Adrenal gland (tissue), 12 donors: ENCODE measurements around the gene CORO2B. TPM values are rescaled to one million over a fixed set of nuclear protein-coding genes. Genes with fewer than 3 reads are reported as not detected.

Source experiments
- DNase-seq, 7 donors: peaks; one replicate each; pipeline ENCODE4 v3.0.0-alpha.2; 2019 to 2020
- H3K27ac ChIP-seq, 5 donors: fragments of 200-600 bp; sonication (generic) in 4 of 5; 1 replicate in 3 of 5; 2 replicates in 2 of 5; pipeline versions ENCODE4 v1.5.1 to v1.8.0; 2016 to 2020; ENCODE audit warnings: mild to moderate bottlenecking in 1 of 5
- H3K27me3 ChIP-seq: fragments of 200-600 bp; 2 replicates; pipeline ENCODE4 v1.8.0; 2021
- H3K36me3 ChIP-seq, 2 donors: fragments of 200-600 bp; replicated peaks in 1 of 2; 1 replicate in 1 of 2; 2 replicates in 1 of 2; pipeline versions ENCODE4 v1.5.1 to v1.8.0; 2018 to 2022
- H3K4me1 ChIP-seq, 2 donors: fragments of 200-600 bp; replicated peaks in 1 of 2; 1 replicate in 1 of 2; 2 replicates in 1 of 2; pipeline versions ENCODE4 v1.5.1 to v1.8.0; 2018 to 2021
- H3K4me3 ChIP-seq, 4 donors: fragments of 200-600 bp; sonication (generic) in 3 of 4; one replicate each; pipeline ENCODE4 v1.5.1; 2016 to 2018
- H3K9me3 ChIP-seq, 3 donors: fragments of 200-600 bp; sonication (generic) in 1 of 3; replicated peaks in 1 of 3; 1 replicate in 2 of 3; 2 replicates in 1 of 3; pipeline versions ENCODE4 v1.5.1 to v1.8.0; 2016 to 2021
- POLR2A ChIP-seq, 2 donors: fragments of 450-650 bp; IDR thresholded peaks; one replicate each; pipeline ENCODE4 v1.6.1; 2017; ENCODE audit warnings: antibody characterized with exemption in 2 of 2, mild to moderate bottlenecking in 2 of 2, moderate library complexity in 1 of 2
- WGBS, 4 donors: extraction: QIAGEN DNeasy Blood & Tissue Kit in 2 of 4; methylation state at CpG; one replicate each; pipeline versions ENCODE4 v1.1.5 to v1.1.7; 2013 to 2017; 5-methylcytosine and 5-hydroxymethylcytosine counted together
- intact Hi-C, 2 donors: fragments of 100-400 bp; cut with DNase I; formaldehyde crosslinking; loops; one replicate each; pipeline versions ENCODE4 v1.14.1 to v1.15.0; 2022 to 2023
- polyA plus RNA-seq, 3 donors: library from polyadenylated mRNA; stranded (reverse); fragments of 200-250 nt in 2 of 3; fragments of 350-450 nt in 1 of 3; fragmentation: Illumina TruSeq in 1 of 3; extraction: RNeasy Lipid Tissue Mini Kit (QIAGEN cat#74804) in 1 of 3; gene quantifications; one replicate each; pipeline ENCODE4 v1.2.3, GENCODE V29; 2013 to 2014
- total RNA-seq, 9 donors: library from RNA; depleted of rRNA in 4 of 9; stranded (reverse); fragments of >200 nt in 4 of 9; fragments of 120-200 nt in 1 of 9; fragmentation: NEBNext Ultra II Directional in 1 of 9; extraction: Animal tissue kit (Norgen Biotek cat#: 25700) in 1 of 9; gene quantifications; one replicate each; pipeline versions ENCODE4 v1.1.0 to v1.2.4, GENCODE V29; 2013 to 2023
- TF ChIP-seq, protein P1 (sequence below), 6 experiments: fragments of 450-650 bp in 4 of 6; fragments of 200-600 bp in 2 of 6; sonication (generic) in 1 of 6; IDR thresholded peaks; 1 replicate in 5 of 6; 2 replicates in 1 of 6; pipeline versions ENCODE4 v1.5.1 to v1.8.0; 2016 to 2021; ENCODE audit warnings: antibody characterized with exemption in 6 of 6, mild to moderate bottlenecking in 2 of 6, moderate library complexity in 1 of 6
- donor health status: healthy with polysubstance abuse.
- donor health status: Bipolar disorder and iron deficiency.
- donor health status: DM: yes; HTN: yes; CAD: no.
- donor health status: DM: no; HTN: no; CAD: no.
- donor health status: DM: no; HTN: no; CAD: no.
- donor health status: DM: yes; HTN: yes; CAD: no.

CORO2B gene
- total and polyA plus RNA-seq, 12 donors: 2.8 to 8.4 (median 4.3) TPM

DNA sequence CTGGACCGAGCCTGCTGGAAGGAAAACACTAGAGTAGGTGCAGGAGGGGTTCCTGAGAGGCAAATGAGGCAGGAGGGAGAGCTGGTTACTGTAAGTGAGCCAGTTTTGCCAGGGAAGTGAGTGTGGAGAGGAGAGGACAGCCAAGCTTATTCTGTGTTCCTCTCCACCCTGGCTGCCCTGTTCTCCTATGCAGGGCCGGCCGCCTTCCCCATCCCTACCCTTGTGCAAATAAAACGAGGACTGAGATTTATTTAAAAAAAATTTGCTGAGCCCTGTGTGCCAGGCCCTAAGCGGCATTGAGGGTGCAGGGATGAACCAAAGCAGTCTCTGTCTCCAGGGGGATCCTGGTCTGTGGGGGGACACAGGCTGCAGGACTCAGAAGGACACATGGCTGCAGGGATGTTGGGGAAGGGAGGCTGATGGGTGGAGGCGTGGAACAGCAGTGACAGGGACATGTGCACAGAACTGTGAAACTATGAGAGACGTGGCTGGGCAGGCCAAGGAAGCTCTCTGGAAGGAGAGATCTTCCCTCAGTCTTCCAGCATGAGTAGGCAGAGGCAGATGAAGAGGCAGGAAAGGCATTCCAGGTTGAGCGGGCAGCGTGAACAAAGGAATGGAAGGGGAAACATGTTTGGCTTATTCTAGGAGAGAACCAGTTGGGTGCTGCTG, 12.1 kb downstream of the CORO2B start:
- H3K27me3 ChIP-seq: no peaks in the 10 kb centered on the region
- no peak for DNase-seq
- H3K36me3 ChIP-seq: no peaks in the 10 kb centered on the region
- H3K27ac ChIP-seq: peak overlapping the region in 1 of 5 donors; percentile 45
- WGBS, 4 donors: 81 to 87% (median 86%) methylated on average over 9 of the region's 9 CpGs
- H3K4me3 ChIP-seq: no peak overlapping the region
- intact Hi-C loops: no loop called here
- TF ChIP-seq, protein P1, sequence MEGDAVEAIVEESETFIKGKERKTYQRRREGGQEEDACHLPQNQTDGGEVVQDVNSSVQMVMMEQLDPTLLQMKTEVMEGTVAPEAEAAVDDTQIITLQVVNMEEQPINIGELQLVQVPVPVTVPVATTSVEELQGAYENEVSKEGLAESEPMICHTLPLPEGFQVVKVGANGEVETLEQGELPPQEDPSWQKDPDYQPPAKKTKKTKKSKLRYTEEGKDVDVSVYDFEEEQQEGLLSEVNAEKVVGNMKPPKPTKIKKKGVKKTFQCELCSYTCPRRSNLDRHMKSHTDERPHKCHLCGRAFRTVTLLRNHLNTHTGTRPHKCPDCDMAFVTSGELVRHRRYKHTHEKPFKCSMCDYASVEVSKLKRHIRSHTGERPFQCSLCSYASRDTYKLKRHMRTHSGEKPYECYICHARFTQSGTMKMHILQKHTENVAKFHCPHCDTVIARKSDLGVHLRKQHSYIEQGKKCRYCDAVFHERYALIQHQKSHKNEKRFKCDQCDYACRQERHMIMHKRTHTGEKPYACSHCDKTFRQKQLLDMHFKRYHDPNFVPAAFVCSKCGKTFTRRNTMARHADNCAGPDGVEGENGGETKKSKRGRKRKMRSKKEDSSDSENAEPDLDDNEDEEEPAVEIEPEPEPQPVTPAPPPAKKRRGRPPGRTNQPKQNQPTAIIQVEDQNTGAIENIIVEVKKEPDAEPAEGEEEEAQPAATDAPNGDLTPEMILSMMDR (IDR thresholded peaks at IDR 0.05): no peak
- no peak for TF ChIP-seq POLR2A (IDR thresholded peaks at IDR 0.05)
- H3K4me1 ChIP-seq: peaks cover 0 to 15% of the 10 kb centered on the region in 2 donors
- H3K9me3 ChIP-seq: no peaks in the 10 kb centered on the region

DNA sequence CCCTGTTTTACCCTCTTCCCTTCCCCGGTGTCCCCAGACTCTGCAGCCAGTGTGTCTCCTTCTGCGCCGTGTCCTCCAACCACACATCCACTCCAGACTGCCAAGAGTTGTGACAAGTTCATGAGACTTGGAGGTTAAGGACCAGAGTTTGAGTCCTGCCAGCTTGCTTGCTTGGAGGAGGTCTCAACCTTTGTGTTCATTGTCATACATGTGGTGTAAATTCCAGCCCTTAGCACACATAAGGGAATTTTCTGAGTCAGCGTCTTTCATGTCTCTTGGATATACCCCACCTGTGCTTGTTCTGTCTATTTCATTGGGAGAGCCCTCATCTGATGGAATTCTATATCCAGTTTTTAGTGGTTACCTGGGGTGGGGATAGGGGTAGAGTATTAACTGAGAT, 13.3 kb downstream of the CORO2B start:
- Histone ChIP-seq H3K27ac (no peak overlapping the region), H3K36me3 (no peaks in the 10 kb centered on the region), H3K27me3 (no peaks in the 10 kb centered on the region), H3K4me1 (peaks cover 0 to 11% of the 10 kb centered on the region in 2 donors), H3K9me3 (no peaks in the 10 kb centered on the region), H3K4me3 (no peak overlapping the region)
- DNase-seq: no peak
- WGBS, 4 donors: 81 to 97% (median 85%) methylated on average over 4 of the region's 4 CpGs
- intact Hi-C loops: no loop called here
- TF ChIP-seq, protein P1 (IDR thresholded peaks at IDR 0.05): no peak
- TF ChIP-seq POLR2A (IDR thresholded peaks at IDR 0.05): no peak

DNA sequence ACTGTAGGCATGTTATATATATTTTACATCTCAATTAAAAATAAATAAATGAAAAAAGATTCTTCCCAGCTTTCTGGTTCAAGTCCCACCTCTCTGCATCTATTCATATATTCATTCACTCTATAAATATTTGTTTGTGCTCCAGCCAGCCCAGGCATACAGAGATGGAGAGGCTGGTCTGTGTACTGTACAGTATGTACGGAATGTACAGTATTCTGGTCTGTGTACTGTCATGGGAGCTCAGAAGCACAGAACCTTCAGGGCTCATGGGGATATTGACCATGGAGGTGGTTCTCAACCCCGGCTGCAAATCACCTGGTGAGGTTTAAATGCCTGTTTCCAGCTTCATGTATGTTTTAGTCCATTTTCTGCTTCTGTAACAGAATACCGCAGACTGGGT, 13.8 kb downstream of the CORO2B start:
- H3K27ac ChIP-seq: no peak overlapping the region
- H3K9me3 ChIP-seq: no peaks in the 10 kb centered on the region
- DNase-seq: no peak
- intact Hi-C loops: no loop called here
- H3K4me1 ChIP-seq: peaks cover 0 to 7% of the 10 kb centered on the region in 2 donors
- 82 to 92% (median 86%) methylated on average over 3 of the region's 3 CpGs for WGBS, 4 donors
- TF ChIP-seq POLR2A (IDR thresholded peaks at IDR 0.05): no peak
- TF ChIP-seq, protein P1 (IDR thresholded peaks at IDR 0.05): no peak
- no peaks in the 10 kb centered on the region for H3K27me3 ChIP-seq
- no peaks in the 10 kb centered on the region for H3K36me3 ChIP-seq
- no peak overlapping the region for H3K4me3 ChIP-seq

DNA sequence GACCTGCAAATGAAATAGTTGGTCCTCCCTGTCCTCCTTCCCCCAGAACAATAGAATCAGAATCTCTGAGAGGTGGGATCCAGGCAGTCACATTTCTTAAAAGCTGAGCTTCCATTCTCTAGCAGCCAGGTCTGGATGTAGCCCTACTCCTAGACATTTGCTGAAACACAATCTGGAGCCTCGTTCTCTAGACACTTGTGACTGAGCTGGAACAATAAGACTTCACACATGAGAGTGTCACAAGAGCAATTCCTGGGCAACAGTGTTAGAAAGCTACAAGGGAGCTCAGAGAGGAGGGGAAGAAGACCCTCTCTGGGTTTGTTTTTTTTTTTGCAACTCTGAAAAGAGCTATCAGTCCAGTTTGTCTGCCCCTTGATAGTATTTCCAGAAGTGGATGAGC, 14.5 kb downstream of the CORO2B start:
- no peaks in the 10 kb centered on the region for H3K9me3 ChIP-seq
- peaks cover 0 to 10% of the 10 kb centered on the region in 2 donors for H3K4me1 ChIP-seq
- WGBS, 4 donors: 67 to 80% (median 72%) methylated on average over 1 of the region's 1 CpG
- H3K36me3 ChIP-seq: no peaks in the 10 kb centered on the region
- no peak overlapping the region for H3K4me3 ChIP-seq
- TF ChIP-seq, protein P1 (IDR thresholded peaks at IDR 0.05): no peak
- no peak for TF ChIP-seq POLR2A (IDR thresholded peaks at IDR 0.05)
- H3K27me3 ChIP-seq: no peaks in the 10 kb centered on the region
- intact Hi-C loops: no loop called here
- no peak overlapping the region for H3K27ac ChIP-seq
- no peak for DNase-seq
